Chondrocyte (in vitro differentiated cells): ENCODE data around the gene ZNF750. TPM values are rescaled to one million over a fixed set of nuclear protein-coding genes. Genes with fewer than 3 reads are reported as not detected.

Experiments
- DNase-seq: peaks from one replicate; pipeline ENCODE4 v3.0.0; 2021; ENCODE audit warnings: mixed read lengths, low spot score
- H3K27ac Mint-ChIP-seq: one replicate; pipeline ENCODE4 v1.8.0; 2021; ENCODE audit warnings: mild to moderate bottlenecking, moderate library complexity, mixed read lengths; ENCODE audit not compliant: unreplicated experiment
- H3K27me3 Mint-ChIP-seq: 2 replicates; pipeline ENCODE4 v1.8.0; 2021; ENCODE audit warnings: low read depth, mixed read lengths
- H3K36me3 Mint-ChIP-seq: 2 replicates; pipeline ENCODE4 v1.8.0; 2021; ENCODE audit warnings: low read depth, mixed read lengths
- H3K4me1 Mint-ChIP-seq: 2 replicates; pipeline ENCODE4 v1.8.0; 2021; ENCODE audit warnings: low read depth, mild to moderate bottlenecking, mixed read lengths
- H3K4me3 Mint-ChIP-seq: one replicate; pipeline ENCODE4 v1.8.0; 2021; ENCODE audit warnings: mild to moderate bottlenecking, moderate library complexity, mixed read lengths; ENCODE audit not compliant: unreplicated experiment
- H3K9me3 Mint-ChIP-seq: 2 replicates; pipeline ENCODE4 v1.8.0; 2021; ENCODE audit warnings: low read depth, mixed read lengths
- CTCF ChIP-seq: fragments of 200-600 bp; sonication (generic); IDR thresholded peaks from 2 replicates; pipeline ENCODE4 v1.5.0; 2021; ENCODE audit warnings: antibody characterized with exemption, mild to moderate bottlenecking, moderate library complexity
- total RNA-seq: library from RNA; stranded (reverse); gene quantifications from 3 replicates; pipeline ENCODE4 v1.2.1, GENCODE V29; 2021

Gene ZNF750
- total RNA-seq, 1 donor from 2014 or later, result not detected

- Mint-ChIP-seq H3K4me3 (no peak overlapping the region), H3K4me1 (peaks cover 18% of the 10 kb centered on the region), H3K27ac (no peak overlapping the region), H3K36me3 (peaks cover 20% of the 10 kb centered on the region), H3K9me3 (no peaks in the 10 kb centered on the region), H3K27me3 (no peaks in the 10 kb centered on the region)
- no peak for TF ChIP-seq CTCF
- peak; percentile 76 for DNase-seq
Measured at GRCh38 chr17:82812058-82812457, 27.8 kb downstream of the ZNF750 start.

DNA sequence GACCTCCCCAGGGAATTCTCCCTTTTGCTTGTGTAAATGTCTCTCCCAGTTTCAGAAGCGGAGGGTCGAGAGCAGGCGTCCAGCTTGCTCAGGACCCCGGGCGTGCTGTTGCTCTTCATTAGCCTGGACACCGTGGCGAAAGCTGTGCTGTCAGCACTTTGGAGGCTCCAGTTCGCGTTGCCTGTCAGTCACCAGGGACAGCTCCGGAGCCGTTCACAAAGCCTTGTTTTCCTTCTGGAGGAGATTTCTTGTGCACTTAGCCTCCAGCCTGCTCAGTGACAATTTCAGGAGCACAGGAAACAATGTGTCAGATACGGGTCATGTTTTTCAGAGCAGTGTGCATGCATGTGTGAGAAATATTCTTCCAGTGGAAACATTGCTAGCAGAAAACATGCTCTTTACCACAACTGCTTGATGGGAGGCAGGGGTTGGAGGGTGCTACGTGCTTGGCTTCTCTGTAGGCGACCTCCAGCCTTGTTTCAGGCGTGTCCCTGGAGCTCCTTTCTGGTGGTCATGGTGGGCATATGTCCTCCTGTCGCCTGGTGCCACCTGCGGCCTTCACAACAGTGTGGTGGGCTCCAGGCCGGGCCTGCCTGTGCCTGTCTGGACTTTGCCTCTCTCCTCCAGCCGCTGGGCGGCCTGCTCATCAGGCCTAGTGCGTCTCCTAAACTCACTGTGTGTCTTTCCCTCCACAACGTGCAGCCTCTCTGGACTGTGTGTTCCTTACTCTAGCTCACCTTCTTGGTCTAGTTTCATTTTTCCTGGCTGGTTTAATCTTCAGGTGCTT lies 29.0 kb downstream of the ZNF750 start:
- Mint-ChIP-seq H3K27ac (peak overlapping the region; percentile 57), H3K9me3 (no peaks in the 10 kb centered on the region), H3K36me3 (peaks cover 15% of the 10 kb centered on the region)

GRCh38 chr17:82808921-82809905 lies 30.6 kb downstream of the ZNF750 start:
- Mint-ChIP-seq H3K27me3 (no peaks in the 10 kb centered on the region), H3K9me3 (no peaks in the 10 kb centered on the region), H3K27ac (peak overlapping the region; percentile 88), H3K36me3 (peaks cover 9% of the 10 kb centered on the region), H3K4me1 (peaks cover 18% of the 10 kb centered on the region), H3K4me3 (no peak overlapping the region)
- DNase-seq, result peak; percentile 79
- TF ChIP-seq CTCF, result no peak

More for the DNA sequence above, 29.0 kb downstream of the ZNF750 start:
- Mint-ChIP-seq H3K4me1 (peaks cover 18% of the 10 kb centered on the region), H3K27me3 (no peaks in the 10 kb centered on the region), H3K4me3 (no peak overlapping the region)
- DNase-seq, result peak; percentile 76
- no peak for TF ChIP-seq CTCF

DNA sequence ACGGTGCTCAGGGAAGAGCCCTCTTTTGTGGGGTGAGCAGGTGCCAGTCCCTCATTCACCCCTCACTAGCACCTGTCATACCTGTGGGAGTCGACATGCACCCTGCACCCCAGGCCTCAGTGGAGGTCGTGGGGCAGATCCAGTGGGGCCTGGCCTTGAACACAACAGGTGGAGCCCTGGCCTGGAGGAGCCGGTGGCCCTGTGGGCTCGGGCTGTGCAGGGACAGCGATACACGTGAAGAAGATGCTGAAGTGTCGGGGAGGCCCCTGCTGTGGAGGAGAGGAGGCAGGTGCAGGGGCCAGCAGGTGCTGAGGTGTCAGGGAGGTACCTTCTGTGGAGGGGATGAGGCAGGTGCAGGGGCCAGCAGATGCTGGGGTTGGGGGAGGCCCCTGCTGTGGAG lies 31.8 kb downstream of the ZNF750 start:
- H3K9me3 Mint-ChIP-seq, result no peaks in the 10 kb centered on the region
- no peak for TF ChIP-seq CTCF
- peaks cover 18% of the 10 kb centered on the region for H3K4me1 Mint-ChIP-seq
- H3K36me3 Mint-ChIP-seq, result peaks cover 5% of the 10 kb centered on the region
- H3K27ac Mint-ChIP-seq, result no peak overlapping the region
- no peak overlapping the region for H3K4me3 Mint-ChIP-seq
- DNase-seq, result no peak
- no peaks in the 10 kb centered on the region for H3K27me3 Mint-ChIP-seq

DNA sequence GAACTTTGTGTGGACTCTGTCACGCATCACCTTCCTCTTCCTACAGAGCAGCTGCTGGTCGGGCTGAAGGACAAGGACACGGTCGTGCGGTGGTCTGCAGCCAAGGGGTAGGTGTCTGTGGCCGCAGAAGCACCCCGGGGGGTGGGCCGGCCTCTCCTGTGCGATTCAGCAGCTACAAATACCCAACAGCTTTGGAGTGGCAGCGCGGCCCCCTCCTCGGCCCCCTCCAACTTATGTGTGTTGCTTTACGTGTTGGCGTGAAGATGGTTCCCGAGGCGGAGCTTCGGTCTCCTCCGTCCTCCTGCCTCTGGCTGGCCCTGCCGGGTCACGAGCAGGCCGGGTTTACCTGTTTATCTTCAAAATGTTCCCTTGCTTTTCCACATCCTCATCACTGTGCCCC lies 32.3 kb downstream of the ZNF750 start:
- Mint-ChIP-seq H3K27me3 (no peaks in the 10 kb centered on the region), H3K4me1 (peaks cover 18% of the 10 kb centered on the region), H3K9me3 (no peaks in the 10 kb centered on the region), H3K36me3 (peaks cover 4% of the 10 kb centered on the region), H3K27ac (no peak overlapping the region), H3K4me3 (no peak overlapping the region)
- TF ChIP-seq CTCF, result no peak
- DNase-seq, result no peak
